ENCODE results near the gene DNER. TPM values are rescaled to one million over a fixed set of nuclear protein-coding genes. Genes with fewer than 3 reads are reported as not detected.

DNER gene
- polyA plus RNA-seq, 3 donors: 0.12 to 0.20 (median 0.16) TPM

GRCh38 chr2:229335877-229336346, 378.4 kb downstream of the DNER start:
- WGBS (ENCODE audit: insufficient coverage): 93% methylated on average over 5 of the region's 7 CpGs
- peaks cover 16 to 18% of the 10 kb centered on the region in 2 donors for H3K36me3 Mint-ChIP-seq
- no peak overlapping the region for H3K4me2 ChIP-seq (replicated peaks; ENCODE audit: extremely low read depth, low read length, poor library complexity, severe bottlenecking)
- no peaks in the 10 kb centered on the region for H3K27me3 ChIP-seq (ENCODE audit: control insufficient read depth in 2 of 2, insufficient read depth in 2 of 2, low read length in 2 of 2)
- no peak for DNase-seq
- intact Hi-C loops (cut with micrococcal nuclease): loop anchor here in 1 of 2 donors (10.0 kb wide), 1 partner anchor 61 kb away; the partner anchor contains the start of gene PID1
- peaks cover 59% of the 10 kb centered on the region for H3K4me1 Mint-ChIP-seq
- H3K27ac ChIP-seq (ENCODE audit: low read depth in 1 of 2, low read length in 2 of 2): peak overlapping the region in 1 of 2 donors; percentile 40
- peaks cover 0 to 3% (median 0%) of the 10 kb centered on the region in 3 donors for H3K27me3 Mint-ChIP-seq (ENCODE audit: low read depth in 3 of 3)
- H2AFZ ChIP-seq (ENCODE audit: insufficient read depth, low read depth, low read length, poor library complexity, severe bottlenecking): no peak overlapping the region
- H3K27ac Mint-ChIP-seq: peak overlapping the region in 4 of 7 donors; percentile 10 to 100 (median 68)
- TF ChIP-seq CTCF (IDR thresholded peaks at IDR 0.05): no peak
- H3K4me1 ChIP-seq (ENCODE audit: control insufficient read depth in 1 of 2, insufficient read depth in 2 of 2, low read length in 2 of 2): peaks cover 53 to 63% of the 10 kb centered on the region in 2 donors
- no peaks in the 10 kb centered on the region for H3K79me2 ChIP-seq (ENCODE audit: insufficient read depth, low read length)
- no peak overlapping the region for H3K4me3 Mint-ChIP-seq
- peaks cover 0 to 10% (median 2%) of the 10 kb centered on the region in 7 donors for H3K9me3 Mint-ChIP-seq
- H3K9me3 ChIP-seq (replicated peaks in 1 of 2; ENCODE audit: control insufficient read depth in 1 of 2, insufficient read depth in 1 of 2, low read length in 2 of 2): no peaks in the 10 kb centered on the region
- H3K36me3 ChIP-seq (replicated peaks in 1 of 2; ENCODE audit: control insufficient read depth in 1 of 2, insufficient read depth in 2 of 2, low read length in 2 of 2): no peaks in the 10 kb centered on the region
- no peak overlapping the region for H3K9ac ChIP-seq (ENCODE audit: insufficient read depth, low read length, poor library complexity, severe bottlenecking)
- H3K4me3 ChIP-seq (replicated peaks in 1 of 3; ENCODE audit: low read depth in 2 of 3, low read length in 3 of 3): no peak overlapping the region
- H4K20me1 ChIP-seq (ENCODE audit: insufficient read depth, low read length): no peaks in the 10 kb centered on the region

- peak overlapping the region in 1 of 2 donors; percentile 40 for H3K27ac ChIP-seq (ENCODE audit: low read depth in 1 of 2, low read length in 2 of 2)
- intact Hi-C loops (cut with micrococcal nuclease): loop anchor here in 1 of 2 donors (10.0 kb wide), 1 partner anchor 61 kb away; the partner anchor contains the start of gene PID1
- no peak overlapping the region for H3K4me2 ChIP-seq (replicated peaks; ENCODE audit: extremely low read depth, low read length, poor library complexity, severe bottlenecking)
- peaks cover 58% of the 10 kb centered on the region for H3K4me1 Mint-ChIP-seq
- H3K36me3 ChIP-seq (replicated peaks in 1 of 2; ENCODE audit: control insufficient read depth in 1 of 2, insufficient read depth in 2 of 2, low read length in 2 of 2): no peaks in the 10 kb centered on the region
- no peaks in the 10 kb centered on the region for H3K27me3 ChIP-seq (ENCODE audit: control insufficient read depth in 2 of 2, insufficient read depth in 2 of 2, low read length in 2 of 2)
- 96% methylated on average over 4 of the region's 7 CpGs for WGBS (ENCODE audit: insufficient coverage)
- H4K20me1 ChIP-seq (ENCODE audit: insufficient read depth, low read length): no peaks in the 10 kb centered on the region
- DNase-seq: peak; percentile 51 to 58 (median 57)
- H3K9me3 Mint-ChIP-seq: peaks cover 0 to 10% (median 2%) of the 10 kb centered on the region in 7 donors
- H3K27me3 Mint-ChIP-seq (ENCODE audit: low read depth in 3 of 3): peaks cover 0 to 3% (median 0%) of the 10 kb centered on the region in 3 donors
- peak overlapping the region; percentile 51 to 100 (median 63) for H3K27ac Mint-ChIP-seq
- H3K4me1 ChIP-seq (ENCODE audit: control insufficient read depth in 1 of 2, insufficient read depth in 2 of 2, low read length in 2 of 2): peaks cover 58 to 64% of the 10 kb centered on the region in 2 donors
- TF ChIP-seq CTCF (IDR thresholded peaks at IDR 0.05): no peak
- peaks cover 14 to 16% of the 10 kb centered on the region in 2 donors for H3K36me3 Mint-ChIP-seq
- no peaks in the 10 kb centered on the region for H3K79me2 ChIP-seq (ENCODE audit: insufficient read depth, low read length)
- no peak overlapping the region for H2AFZ ChIP-seq (ENCODE audit: insufficient read depth, low read depth, low read length, poor library complexity, severe bottlenecking)
- no peak overlapping the region for H3K9ac ChIP-seq (ENCODE audit: insufficient read depth, low read length, poor library complexity, severe bottlenecking)
- no peak overlapping the region for H3K4me3 Mint-ChIP-seq
- no peak overlapping the region for H3K4me3 ChIP-seq (replicated peaks in 1 of 3; ENCODE audit: low read depth in 2 of 3, low read length in 3 of 3)
- H3K9me3 ChIP-seq (replicated peaks in 1 of 2; ENCODE audit: control insufficient read depth in 1 of 2, insufficient read depth in 1 of 2, low read length in 2 of 2): no peaks in the 10 kb centered on the region
Observed at GRCh38 chr2:229335330-229335729, 379.0 kb downstream of the DNER start.
